ENCODE data around the gene P2RX6. TPM values are rescaled to one million over a fixed set of nuclear protein-coding genes. Genes with fewer than 3 reads are reported as not detected.
"Not testable (repeated sequence)": the region's sequence is repeated elsewhere in the genome, so short reads cannot be mapped to it uniquely, and the experiment has no call there.

Gene P2RX6
- polyA plus RNA-seq (ENCODE audit: insufficient read length): 26.5 TPM

DNA sequence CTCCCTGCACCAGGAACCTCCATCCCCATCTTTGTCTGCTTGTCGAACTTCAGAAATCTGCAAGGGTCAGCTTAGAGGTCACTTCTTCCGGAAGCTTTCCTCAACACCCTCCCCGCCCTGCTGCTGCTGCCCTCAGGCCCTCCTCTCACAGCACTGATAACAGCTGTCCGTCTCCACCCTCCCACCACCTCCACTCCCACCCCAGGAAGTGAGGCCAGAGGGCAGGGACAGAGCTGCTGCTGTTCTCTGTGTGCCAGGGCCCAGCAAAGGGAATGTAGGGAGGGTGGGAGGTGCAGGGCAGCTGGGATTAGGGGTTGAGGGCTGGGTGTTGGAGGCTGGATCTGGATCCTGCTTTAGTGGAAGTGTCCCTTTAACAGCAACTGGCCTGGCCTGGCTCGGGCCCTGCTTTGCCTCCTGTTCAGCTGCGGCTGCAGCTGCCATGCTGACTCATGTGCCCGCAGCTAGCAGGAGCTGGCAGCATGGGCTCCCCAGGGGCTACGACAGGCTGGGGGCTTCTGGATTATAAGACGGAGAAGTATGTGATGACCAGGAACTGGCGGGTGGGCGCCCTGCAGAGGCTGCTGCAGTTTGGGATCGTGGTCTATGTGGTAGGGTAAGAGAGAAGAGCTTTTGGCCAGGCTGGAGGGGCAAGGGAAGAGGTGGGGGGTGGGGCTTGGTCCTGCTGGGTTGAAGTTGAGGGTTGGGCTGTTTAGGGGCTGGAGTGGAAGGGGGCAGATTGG is at the start of gene P2RX6:
Gene P2RX6, plus strand, starts transcription at position 440 of the 740 bp plus-strand sequence. Its CDS starts 10 bp downstream, at position 450.
- DNase-seq (ENCODE audit: low read depth): no peak

DNA sequence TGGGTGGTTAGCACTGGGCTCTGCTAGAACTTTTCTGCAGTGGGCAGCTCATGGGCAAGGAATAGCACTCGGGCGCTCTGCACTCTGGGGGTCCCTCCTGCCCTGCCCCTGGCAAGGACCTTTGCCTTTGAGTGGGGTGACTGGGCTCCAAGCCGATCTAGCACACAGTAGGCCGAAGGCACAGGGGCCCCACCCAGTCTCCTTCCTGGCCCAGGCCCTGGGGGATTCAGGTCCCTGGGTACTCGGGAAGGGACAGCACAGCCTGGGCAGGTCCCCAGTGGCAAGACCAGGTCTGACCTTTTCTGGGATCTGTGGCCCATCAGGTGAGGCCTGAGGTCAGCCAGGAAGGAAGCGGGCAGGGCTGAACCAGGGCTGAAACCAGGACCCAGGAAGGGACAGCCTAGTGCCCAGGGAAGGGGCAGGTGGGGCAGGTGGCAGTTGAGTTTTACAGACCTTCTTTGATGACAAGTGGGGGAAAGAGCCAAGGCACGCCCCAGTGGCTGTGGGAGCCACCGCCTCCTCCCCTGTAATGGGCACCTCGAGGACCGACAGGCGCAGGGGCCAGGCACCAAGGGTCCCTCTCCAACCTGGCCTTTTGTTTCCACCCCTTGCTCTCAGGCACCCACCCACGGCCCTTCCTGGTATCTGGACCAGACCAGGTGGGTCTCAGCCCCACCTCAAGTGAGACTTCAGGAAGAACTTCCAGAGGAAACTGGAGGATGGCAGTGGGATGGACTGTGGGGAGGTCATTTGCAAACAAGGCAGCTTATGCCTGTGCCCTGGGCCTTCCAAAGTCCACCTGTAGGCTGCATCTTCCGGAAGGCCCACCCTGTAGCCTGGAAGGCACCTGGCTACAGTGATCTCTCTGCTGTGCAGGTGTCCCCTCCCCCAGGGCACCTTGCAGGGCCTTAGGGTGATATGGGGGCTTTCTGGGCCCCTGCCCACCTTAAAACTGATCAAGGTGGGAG is 48.8 kb upstream of the P2RX6 start:
- DNase-seq (ENCODE audit: low read depth): no peak

- DNase-seq (ENCODE audit: low read depth): no peak
These were observed 47.9 kb upstream of the P2RX6 start, which contains the start of gene AIFM3 for GRCh38 chr22:20966883-20967696. Gene AIFM3 (plus strand): TSS chr22:20967255. CDS start chr22:20967945, 690 bp downstream.

- no peak for DNase-seq (ENCODE audit: low read depth)
These were observed 47.2 kb upstream of the P2RX6 start for GRCh38 chr22:20967697-20968211.

DNA sequence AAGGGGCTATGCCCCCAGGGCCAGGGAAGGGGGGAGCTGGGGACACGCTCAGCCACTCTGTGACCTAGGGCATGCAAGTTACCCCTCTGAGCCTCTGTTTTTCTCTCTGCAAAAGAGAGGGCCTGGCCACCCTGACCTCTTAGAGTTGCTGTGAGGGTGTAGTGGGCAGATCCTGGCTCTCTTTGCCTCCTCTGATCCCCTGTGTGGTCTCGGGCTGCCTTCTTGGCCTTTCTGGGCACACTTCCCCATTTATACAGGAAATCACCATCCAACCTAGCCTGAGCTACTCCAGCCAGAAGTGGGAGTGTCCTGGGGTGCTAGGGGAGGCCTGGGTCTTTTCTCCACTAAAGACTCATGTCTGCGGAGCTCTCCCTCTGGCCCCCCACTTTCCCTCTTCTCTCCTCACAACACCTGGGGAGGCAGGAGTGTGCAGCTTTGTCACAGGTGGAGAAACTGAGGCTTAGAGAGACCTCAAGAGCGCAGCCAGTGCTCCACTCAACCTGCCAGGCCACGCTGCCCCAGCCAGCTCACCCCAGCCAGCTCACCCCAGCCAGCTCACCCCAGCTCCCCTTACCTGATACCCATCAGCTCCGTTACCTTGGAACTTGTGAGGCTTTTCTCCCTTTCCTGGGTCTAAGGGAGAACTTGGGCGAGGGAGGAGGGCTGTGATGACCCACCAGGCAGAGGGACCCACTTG is 46.5 kb upstream of the P2RX6 start:
- DNase-seq (ENCODE audit: low read depth): no peak

GRCh38 chr22:20970939-20971657 is 43.9 kb upstream of the P2RX6 start:
- no peak for DNase-seq (ENCODE audit: low read depth)

DNA sequence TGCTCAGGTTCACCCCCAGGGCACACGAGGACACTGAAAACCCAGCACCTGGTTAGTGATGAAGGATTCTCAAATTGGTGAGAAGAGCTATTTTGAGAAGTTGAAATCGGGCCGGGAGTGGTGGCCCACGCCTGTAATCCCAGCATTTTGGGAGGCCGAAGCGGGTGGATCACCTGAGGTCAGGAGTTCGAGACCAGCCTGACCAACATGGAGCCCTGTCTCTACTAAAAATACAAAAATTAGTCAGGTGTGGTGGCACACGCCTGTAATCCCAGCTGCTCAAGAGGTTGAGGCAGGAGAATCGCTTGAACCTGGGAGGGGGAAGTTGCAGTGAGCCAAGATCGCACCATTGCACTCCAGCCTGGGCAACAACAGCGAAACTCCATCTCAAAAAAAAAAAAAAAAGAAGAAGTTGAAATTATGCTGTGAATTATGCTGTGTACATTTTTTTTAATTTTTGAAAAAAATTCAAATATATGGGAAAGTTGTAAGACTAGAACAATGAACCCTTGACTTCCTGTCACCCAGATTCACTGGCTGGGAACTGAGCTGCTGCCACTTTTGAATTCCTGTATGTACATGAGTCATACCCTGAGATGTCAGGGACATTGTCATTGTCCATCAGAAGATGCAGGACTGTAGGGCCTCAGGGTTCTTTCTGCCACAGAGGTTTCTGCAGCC is 42.8 kb upstream of the P2RX6 start:
- DNase-seq (ENCODE audit: low read depth): not testable (repeated sequence)

- DNase-seq (ENCODE audit: low read depth): no peak
These were observed 41.9 kb upstream of the P2RX6 start for GRCh38 chr22:20972933-20973577.

- no peak for DNase-seq (ENCODE audit: low read depth)
These were observed 41.2 kb upstream of the P2RX6 start for GRCh38 chr22:20973634-20974286.

- DNase-seq (ENCODE audit: low read depth): no peak
These were observed 40.5 kb upstream of the P2RX6 start for GRCh38 chr22:20974336-20974955.

DNA sequence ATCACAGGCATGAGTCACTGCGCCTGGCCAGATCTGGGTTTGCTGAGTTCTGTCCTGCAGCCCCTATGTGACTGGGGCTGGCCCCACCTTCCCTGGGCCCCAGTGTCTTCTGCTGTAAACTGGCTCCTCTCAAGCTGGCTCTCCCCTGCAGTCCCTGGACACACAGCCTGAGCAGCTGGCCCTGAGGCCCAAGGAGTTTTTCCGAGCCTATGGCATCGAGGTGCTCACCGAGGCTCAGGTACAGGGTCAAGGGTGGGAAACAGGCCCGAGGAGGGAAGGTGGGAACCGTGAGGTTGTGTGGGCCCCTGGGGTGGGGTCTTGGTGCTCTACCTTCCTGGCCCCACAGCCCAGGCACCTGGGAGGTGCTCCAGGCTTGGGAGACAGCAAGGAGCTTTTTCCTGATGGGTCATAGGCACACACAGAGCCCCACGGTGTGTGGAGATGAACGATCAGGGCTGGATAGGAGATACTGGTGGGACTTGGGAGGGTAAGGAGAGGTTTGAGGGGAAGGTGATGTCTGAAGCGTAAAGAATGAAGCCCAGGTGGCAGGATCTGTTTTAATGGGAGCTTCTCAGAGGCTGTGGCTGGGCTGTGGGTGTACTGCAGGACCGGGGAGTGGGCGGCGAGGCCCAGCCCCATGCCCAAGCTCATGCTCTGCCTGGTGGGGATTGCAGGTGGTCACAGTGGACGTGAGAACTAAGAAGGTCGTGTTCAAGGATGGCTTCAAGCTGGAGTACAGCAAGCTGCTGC is 39.2 kb upstream of the P2RX6 start:
- no peak for DNase-seq (ENCODE audit: low read depth)

- DNase-seq (ENCODE audit: low read depth): no peak
These were observed 38.6 kb upstream of the P2RX6 start for GRCh38 chr22:20976291-20976877.

- no peak for DNase-seq (ENCODE audit: low read depth)
These were observed 37.9 kb upstream of the P2RX6 start for GRCh38 chr22:20977019-20977418.

DNA sequence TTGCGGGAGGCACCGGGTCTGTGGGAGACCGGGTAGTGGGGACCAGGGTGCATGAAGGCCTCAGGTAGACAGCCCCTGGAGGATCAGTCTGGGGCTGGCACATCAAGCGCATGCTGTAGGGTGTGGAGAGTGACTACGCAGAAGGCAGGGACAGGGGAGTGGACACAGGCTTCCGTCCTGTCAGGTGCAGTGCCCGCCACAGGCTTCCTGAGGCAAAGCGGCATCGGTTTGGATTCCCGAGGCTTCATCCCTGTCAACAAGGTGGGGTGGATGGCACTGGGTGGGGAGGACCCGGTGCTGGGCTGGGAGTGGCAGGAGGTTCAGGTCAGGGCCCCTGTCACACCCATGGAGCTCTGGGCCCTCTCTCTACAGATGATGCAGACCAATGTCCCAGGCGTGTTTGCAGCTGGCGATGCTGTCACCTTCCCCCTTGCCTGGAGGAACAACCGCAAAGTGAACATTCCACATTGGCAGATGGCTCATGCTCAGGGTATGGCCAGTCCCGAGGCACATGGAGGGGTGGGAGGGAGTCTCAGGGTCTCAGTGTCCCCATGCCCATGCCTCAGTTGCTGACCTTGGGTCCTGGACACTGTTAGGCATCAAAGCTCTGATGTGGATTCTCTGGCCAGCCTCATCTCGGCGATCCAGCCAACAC is 37.3 kb upstream of the P2RX6 start:
- DNase-seq (ENCODE audit: low read depth): no peak

GRCh38 chr22:20978419-20978818 is 36.5 kb upstream of the P2RX6 start:
- DNase-seq (ENCODE audit: low read depth): no peak

- no peak for DNase-seq (ENCODE audit: low read depth)
These were observed 35.6 kb upstream of the P2RX6 start for GRCh38 chr22:20979243-20979809.

Data from forelimb muscle (tissue), 1 donor.